ENCODE results near the gene SKI.

Gene SKI

DNA sequence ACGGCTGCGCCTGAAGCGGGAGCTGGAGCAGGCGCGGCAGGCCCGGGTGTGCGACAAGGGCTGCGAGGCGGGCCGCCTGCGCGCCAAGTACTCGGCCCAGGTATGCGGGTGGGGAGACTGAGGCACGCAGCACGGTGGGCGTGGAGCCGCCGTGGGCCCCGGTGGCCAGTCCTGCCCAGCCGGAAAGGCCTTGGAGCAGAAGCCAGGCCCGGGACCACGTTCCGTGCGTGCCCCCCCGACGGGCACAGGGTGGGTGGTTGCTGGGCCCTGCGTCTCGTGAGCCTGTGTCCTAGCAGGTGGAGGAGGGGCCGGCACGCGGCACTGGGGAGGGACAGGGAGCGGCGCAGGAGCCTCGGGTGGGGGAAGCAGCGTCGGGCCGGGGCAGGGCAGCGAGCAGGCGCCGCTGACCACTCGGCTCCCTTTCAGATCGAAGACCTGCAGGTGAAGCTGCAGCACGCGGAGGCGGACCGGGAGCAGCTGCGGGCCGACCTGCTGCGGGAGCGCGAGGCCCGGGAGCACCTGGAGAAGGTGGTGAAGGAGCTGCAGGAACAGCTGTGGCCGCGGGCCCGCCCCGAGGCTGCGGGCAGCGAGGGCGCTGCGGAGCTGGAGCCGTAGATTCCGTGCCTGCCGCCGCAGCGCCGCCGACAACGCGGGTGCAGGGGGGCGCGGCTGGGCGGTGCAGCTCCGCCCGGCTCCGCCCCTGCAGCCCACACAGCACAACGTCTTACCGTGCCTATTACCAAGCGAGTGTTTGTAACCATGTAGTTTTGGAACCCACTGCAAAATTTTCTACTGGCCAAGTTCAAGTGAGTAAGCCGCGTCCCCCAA is 78.2 kb downstream of the SKI start:
- DNase-seq (ENCODE audit: low read depth): no peak

DNA sequence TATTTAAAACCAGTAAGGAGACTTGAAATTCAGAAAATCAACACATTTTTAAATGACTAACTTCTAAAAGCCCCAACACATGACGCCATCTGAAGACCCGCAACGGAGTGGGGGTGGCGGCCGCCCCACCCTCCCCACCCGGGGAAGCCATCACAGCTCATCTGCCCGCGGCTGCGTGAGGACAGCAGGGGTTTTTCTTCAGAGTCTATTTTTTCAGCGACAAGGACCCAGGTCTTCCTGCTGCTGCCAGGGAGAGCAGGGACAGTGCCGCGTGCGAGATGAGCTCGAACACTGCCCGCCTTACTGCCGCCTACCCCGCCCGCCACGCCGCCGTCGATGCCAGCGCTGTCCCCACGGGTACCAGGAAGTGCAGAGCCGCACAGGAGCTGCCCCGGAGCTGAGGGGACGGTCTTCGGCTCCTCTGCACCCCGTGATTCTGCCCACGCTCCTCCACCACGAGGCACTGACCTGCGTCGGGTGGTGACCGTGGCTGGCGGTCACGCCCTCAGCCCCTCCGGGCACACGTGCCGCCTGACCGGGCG is 79.0 kb downstream of the SKI start:
- no peak for DNase-seq (ENCODE audit: low read depth)

DNA sequence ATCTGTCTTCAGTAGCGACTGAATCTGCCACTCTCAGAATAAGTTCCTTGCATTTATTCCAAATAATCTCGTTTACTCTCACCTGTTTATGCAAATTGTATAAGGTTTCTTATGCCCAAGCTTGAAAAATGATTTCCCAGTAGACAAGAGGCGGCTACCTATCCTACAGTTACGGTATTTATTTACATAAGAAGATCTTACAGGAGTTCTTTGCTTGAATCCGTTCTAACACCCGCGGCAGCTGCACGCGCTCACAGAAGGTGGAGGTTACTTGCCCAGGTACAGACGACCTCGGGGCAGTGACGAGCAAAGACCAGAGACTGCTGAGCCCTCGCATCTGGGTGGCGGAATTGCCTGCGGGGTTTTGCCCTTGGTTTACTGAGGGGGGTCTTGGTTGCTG is 79.9 kb downstream of the SKI start:
- DNase-seq (ENCODE audit: low read depth): no peak

- no peak for DNase-seq (ENCODE audit: low read depth)
Measured at GRCh38 chr1:2308844-2309243, 80.7 kb downstream of the SKI start.

DNA sequence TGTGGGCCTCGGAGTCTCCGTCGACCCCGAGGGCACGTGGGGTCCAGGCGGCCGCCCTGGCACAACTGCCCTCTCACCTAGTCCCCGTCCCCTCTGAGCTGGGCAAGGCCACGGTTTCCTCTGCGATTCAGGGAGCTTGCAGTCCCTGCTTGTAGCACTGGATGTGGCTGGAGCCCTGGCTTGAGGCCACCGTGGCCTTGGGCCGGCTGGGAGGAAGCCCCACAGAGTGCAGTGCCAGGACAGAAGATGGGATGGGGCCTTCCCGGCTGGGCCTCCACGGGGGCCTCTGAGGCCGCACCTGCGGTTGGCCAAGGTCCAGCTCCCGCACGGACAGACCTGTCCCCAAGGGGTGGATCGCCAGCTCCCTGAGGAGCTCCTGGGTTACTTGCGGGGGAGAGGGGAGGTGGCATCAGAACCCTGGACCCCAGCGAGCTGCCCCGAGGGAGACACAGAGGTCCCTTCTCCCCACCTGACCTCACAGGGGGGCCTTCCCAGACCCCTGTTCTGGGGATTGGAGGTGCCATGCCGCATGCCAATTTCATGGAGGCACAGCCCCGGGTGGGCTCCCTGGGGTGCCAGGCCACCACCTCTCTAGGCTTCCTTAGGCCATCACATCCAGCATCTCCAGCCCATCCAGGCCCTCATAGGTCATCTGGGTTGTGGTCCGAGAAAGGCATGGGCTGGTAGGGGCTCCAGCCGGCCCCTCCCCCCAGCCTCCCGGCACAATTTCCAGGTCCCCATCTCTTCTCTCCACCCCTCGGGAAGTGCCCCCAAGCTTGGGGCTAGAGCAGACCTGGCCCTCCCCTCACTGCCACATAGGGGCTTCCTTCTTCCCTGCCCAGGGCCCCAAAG is 82.4 kb downstream of the SKI start:
- no peak for DNase-seq (ENCODE audit: low read depth)

- peak; percentile 48 for DNase-seq (ENCODE audit: low read depth)
Measured at GRCh38 chr1:2311184-2312032, 83.3 kb downstream of the SKI start.

DNA sequence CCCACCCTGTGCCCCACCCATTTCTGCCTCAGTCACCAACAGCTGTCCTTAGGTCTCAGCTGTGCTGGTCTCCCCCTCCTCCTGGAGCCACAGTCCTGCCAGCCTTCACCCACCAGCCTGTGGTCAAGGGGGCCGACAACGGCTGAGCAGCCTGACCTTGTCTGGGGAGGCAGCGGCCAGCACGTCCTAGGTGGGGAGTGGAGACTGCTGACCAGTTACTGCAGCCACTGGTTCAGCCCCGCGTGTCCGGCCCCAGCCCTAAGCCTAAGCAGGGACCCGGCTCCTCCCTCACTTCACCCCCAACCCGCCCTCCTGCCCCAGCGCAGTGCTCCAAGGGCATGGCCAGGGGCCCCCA is 84.0 kb downstream of the SKI start:
- DNase-seq (ENCODE audit: low read depth): no peak

- DNase-seq (ENCODE audit: low read depth): no peak
Measured at GRCh38 chr1:2312515-2313301, 84.6 kb downstream of the SKI start.

- no peak for DNase-seq (ENCODE audit: low read depth)
Measured at GRCh38 chr1:2313651-2314261, 85.6 kb downstream of the SKI start.

GRCh38 chr1:2314273-2314802 is 86.2 kb downstream of the SKI start:
- DNase-seq (ENCODE audit: low read depth): no peak

DNA sequence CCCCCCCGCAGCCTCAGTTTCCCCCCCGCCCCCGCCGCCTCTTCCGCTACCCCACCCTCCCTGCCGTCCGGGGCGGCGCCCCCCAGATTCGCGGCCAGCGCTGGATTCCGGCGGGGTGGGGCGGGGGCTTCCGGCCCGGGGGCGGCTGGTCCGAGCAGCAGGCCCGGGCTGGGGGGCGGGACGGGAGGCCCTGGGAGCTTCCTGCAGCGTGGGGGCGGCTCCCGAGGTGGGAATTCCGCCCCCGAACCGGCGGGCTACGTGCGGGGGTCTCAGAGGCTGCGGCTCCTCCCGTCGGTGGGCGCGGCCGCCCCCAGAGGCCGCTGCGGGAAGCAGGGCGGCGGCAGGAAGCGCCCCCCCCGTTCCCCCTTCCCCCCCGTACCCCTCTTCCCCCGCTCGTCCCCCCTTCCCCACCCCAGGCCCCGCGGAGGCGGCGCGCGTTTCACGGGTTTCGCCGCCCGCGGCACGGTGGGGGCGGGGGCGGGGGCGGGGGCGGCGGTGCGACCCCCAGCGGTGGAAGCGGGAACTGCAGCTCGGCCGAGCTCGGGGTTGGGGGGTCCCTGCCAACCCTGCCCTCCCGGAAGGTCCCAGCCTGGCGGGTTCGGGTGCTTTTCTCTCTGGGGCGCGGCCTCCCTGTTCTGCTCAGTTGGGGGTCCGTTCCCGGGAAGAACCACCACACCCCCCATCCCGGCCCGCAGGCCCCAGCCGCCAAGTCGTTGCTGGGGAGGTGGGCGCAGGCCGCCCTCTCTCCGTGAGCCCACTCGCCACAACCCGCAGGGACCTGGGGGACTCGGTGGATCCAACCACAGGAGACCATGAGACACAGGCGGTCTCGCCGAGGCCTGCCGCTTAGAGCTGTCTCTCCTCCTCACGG is 86.9 kb downstream of the SKI start:
- DNase-seq (ENCODE audit: low read depth): peak; percentile 47

DNA sequence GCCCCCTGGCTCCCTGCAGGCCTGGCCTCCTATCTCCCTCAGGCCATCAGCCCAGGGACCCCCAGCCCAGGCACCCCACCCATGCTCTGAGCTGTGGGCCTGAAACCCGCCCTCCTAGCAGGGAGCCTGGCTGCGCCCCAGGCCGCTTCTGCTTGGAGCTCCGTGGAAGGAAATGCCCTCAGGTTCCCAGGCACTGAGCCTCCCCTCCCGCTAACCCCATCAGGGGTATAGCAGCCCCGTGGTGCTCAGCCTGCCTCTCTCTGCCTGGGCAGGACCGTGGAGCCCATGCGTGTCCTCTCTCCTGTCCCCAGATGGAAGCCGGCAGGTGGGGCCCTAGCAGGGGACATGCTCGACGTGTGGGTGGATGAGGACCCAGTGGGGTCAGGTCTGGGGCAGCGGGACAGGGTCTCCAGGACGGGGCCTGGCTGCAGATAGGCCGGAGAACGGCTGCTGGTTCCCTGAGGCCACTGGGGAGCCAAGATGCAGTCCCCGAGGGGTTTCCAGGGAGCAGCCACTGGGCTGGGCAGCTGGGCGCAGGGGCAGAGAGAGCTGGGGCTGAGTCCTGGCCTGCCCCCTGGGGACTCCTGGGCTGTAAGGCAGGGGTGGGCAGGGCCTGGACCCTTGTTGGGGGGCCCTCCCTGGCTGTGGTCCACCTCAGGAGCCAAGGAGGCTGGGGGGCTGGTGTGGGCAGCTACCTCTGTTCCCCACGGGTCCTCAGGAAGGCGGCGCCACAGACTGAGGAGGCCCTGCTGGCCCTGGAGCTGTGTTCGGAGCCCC is 87.7 kb downstream of the SKI start:
- no peak for DNase-seq (ENCODE audit: low read depth)

- no peak for DNase-seq (ENCODE audit: low read depth)
Measured at GRCh38 chr1:2316451-2316961, 88.4 kb downstream of the SKI start.

DNA sequence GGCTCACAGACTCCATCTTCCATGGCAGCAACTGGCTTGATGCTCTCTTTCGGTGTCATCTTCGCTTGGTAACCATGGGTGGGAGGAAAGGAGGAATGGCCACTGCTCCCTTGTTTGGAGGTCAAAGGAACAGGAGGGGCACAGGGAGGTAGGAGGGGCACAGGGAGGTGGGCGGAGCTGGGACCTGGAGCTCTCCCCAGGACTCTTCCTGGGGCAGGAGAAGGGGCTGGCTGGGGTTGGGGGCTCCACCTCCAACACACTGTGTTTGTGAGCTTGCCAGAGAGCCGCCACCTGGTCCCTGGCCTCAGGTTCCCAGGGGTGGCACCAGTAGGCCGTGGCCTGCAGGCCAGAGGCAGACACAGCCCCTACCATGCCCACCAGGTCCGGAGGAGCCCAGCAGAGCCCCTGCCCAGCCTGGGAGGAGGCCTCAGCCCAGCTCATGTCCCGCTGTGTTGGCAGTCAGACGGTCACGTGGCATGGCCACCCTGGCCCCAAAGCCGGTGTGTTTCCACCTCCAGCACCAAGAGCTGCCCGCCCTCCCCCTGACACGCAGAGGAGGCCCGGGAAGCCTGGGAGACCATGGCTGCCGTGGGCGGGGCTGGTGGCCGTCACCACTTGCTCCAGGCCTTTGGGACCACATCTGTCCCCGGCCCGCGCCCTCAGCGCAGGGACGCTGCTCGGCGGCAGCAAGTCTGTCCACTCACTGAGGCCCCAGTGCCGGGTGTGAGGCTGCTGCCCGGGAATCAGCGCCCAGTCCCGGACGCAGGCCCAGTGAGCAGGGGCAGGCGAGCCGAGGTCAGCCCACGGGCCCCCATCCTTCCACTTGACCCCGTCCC is 89.3 kb downstream of the SKI start:
- DNase-seq (ENCODE audit: low read depth): no peak

- no peak for DNase-seq (ENCODE audit: low read depth)
Measured at GRCh38 chr1:2318314-2319278, 90.5 kb downstream of the SKI start.

DNA sequence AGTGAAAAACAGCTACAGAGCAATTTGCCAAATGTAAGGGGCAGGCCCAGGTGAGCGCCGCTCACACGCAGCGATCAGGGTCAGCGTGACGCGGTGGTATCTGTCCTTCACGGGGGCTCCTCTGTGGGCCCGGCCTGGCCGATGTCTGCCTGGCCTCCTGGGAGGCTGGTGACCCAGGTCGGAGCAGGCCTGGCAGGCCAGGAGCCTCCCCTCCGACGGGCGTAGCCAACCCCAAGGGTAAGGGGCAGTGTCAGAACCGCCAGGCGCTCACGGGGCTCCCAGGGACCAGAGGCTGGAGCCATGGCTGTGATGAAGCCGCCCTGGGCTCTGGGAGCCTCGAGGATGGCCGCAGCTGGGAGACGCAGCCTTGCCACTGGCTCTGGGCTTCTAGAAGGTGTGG is 91.2 kb downstream of the SKI start:
- DNase-seq (ENCODE audit: low read depth): no peak

All from T follicular helper cell (primary cell).